RWPE2 (cell line): Measurements from ENCODE around the gene YBEY.
A peak's percentile ranks its signal among the peaks of the same experiment; 100 is the strongest.

ENCODE experiments used
- ATAC-seq: fragments of 200-7000 bp; cut with Tn5 transposase; 3 replicates; pipeline ENCODE4 v1.9.1; 2021; ENCODE audit warnings: low read depth
- DNase-seq: peaks from one replicate; pipeline ENCODE4 v3.0.0-alpha.2; 2020; ENCODE audit warnings: low spot score
- H3K27ac ChIP-seq: fragments of 450-650 bp; 2 replicates; pipeline ENCODE4 v1.5.1; 2017; ENCODE audit warnings: mild to moderate bottlenecking; ENCODE audit not compliant: poor library complexity, severe bottlenecking
- H3K27me3 ChIP-seq: fragments of 250-450 bp; sonication (Bioruptor Pico); 2 replicates; pipeline ENCODE4 v1.5.1; 2021; ENCODE audit warnings: mild to moderate bottlenecking, moderate library complexity; ENCODE audit not compliant: insufficient read depth, poor library complexity, severe bottlenecking
- H3K36me3 ChIP-seq: fragments of 250-450 bp; sonication (Bioruptor Pico); 2 replicates; pipeline ENCODE4 v1.5.1; 2020; ENCODE audit warnings: low read depth, mild to moderate bottlenecking, moderate library complexity
- H3K4me1 ChIP-seq: fragments of 250-450 bp; sonication (Bioruptor Pico); 2 replicates; pipeline ENCODE4 v1.5.1; 2021; ENCODE audit warnings: mild to moderate bottlenecking, moderate library complexity; ENCODE audit not compliant: insufficient read depth, poor library complexity, severe bottlenecking
- H3K4me3 ChIP-seq: fragments of 250-450 bp; sonication (Bioruptor Pico); 2 replicates; pipeline ENCODE4 v1.5.1; 2021; ENCODE audit warnings: mild to moderate bottlenecking, moderate library complexity; ENCODE audit not compliant: severe bottlenecking
- H3K9me3 ChIP-seq: fragments of 250-450 bp; sonication (Bioruptor Pico); 2 replicates; pipeline ENCODE4 v1.5.1; 2021; ENCODE audit warnings: mild to moderate bottlenecking, moderate library complexity; ENCODE audit not compliant: severe bottlenecking
- CTCF ChIP-seq: fragments of 450-650 bp; IDR thresholded peaks from one replicate; pipeline ENCODE4 v1.5.1; 2017; ENCODE audit warnings: mild to moderate bottlenecking, moderate library complexity; ENCODE audit not compliant: poor library complexity, severe bottlenecking

The YBEY gene

GRCh38 chr21:46289655-46290179 is 3.6 kb downstream of the YBEY start:
- no peaks in the 10 kb centered on the region for H3K27me3 ChIP-seq
- ATAC-seq, result no peak
- no peaks in the 10 kb centered on the region for H3K9me3 ChIP-seq
- H3K4me3 ChIP-seq, result no peak overlapping the region
- no peak overlapping the region for H3K27ac ChIP-seq
- peaks cover 28% of the 10 kb centered on the region for H3K36me3 ChIP-seq
- no peak for DNase-seq
- H3K4me1 ChIP-seq, result peaks cover 4% of the 10 kb centered on the region
- no peak for TF ChIP-seq CTCF

- Histone ChIP-seq H3K27me3 (no peaks in the 10 kb centered on the region), H3K27ac (no peak overlapping the region), H3K4me1 (no peaks in the 10 kb centered on the region), H3K9me3 (no peaks in the 10 kb centered on the region), H3K4me3 (no peak overlapping the region), H3K36me3 (peaks cover 24% of the 10 kb centered on the region)
- DNase-seq, result no peak
- ATAC-seq, result no peak
- TF ChIP-seq CTCF, result no peak
Measured at GRCh38 chr21:46291561-46291960, 5.4 kb downstream of the YBEY start.

GRCh38 chr21:46294647-46295176 is 8.6 kb downstream of the YBEY start:
- Histone ChIP-seq H3K27ac (peak overlapping the region; percentile 12), H3K9me3 (no peaks in the 10 kb centered on the region), H3K4me1 (no peaks in the 10 kb centered on the region), H3K4me3 (no peak overlapping the region), H3K27me3 (no peaks in the 10 kb centered on the region), H3K36me3 (peaks cover 11% of the 10 kb centered on the region)
- ATAC-seq (peak; percentile 33; the same call in 2 of the 3 replicates), DNase-seq (no peak)
- TF ChIP-seq CTCF, result no peak

- Histone ChIP-seq H3K36me3 (peaks cover 11% of the 10 kb centered on the region), H3K27ac (peak overlapping the region; percentile 12), H3K4me1 (no peaks in the 10 kb centered on the region), H3K4me3 (no peak overlapping the region), H3K9me3 (no peaks in the 10 kb centered on the region), H3K27me3 (no peaks in the 10 kb centered on the region)
- DNase-seq (no peak), ATAC-seq (0 out of 3 replicates have a peak, but pooled peaks have one; percentile 10)
- no peak for TF ChIP-seq CTCF
Measured at GRCh38 chr21:46295177-46295770, 9.1 kb downstream of the YBEY start.
